Prostate gland (tissue), 2 donors: ENCODE measurements around the gene FOXO1. TPM values are rescaled to one million over a fixed set of nuclear protein-coding genes. Genes with fewer than 3 reads are reported as not detected.

Experiments used
- DNase-seq: peaks from one replicate; pipeline ENCODE4 v3.0.0-alpha.2; 2019; ENCODE audit warnings: low spot score
- H3K27ac ChIP-seq, 2 donors: fragments of 200-600 bp; sonication (generic); 2 replicates each; pipeline ENCODE4 v1.5.1; 2017 to 2019
- H3K27me3 ChIP-seq: fragments of 200-600 bp; sonication (generic); replicated peaks from 2 replicates; pipeline ENCODE4 v1.5.1; 2019; ENCODE audit not compliant: insufficient read depth
- H3K36me3 ChIP-seq, 2 donors: fragments of 200-600 bp; sonication (generic); 1 replicate in 1 of 2; 2 replicates in 1 of 2; pipeline versions ENCODE4 v1.5.1 to v1.8.1; 2017 to 2019
- H3K4me1 ChIP-seq: fragments of 200-600 bp; sonication (generic); replicated peaks from 2 replicates; pipeline ENCODE4 v1.5.1; 2019
- H3K4me3 ChIP-seq, 2 donors: fragments of 200-600 bp; sonication (generic); 2 replicates each; pipeline ENCODE4 v1.5.1; 2017 to 2019
- H3K9me3 ChIP-seq: fragments of 200-600 bp; sonication (generic); 2 replicates; pipeline ENCODE4 v1.5.1; 2017
- CTCF ChIP-seq, 4 experiments: fragments of 200-600 bp in 2 of 4; fragments of 450-650 bp in 2 of 4; sonication (generic) in 2 of 4; IDR thresholded peaks; 1 replicate in 3 of 4; 2 replicates in 1 of 4; pipeline ENCODE4 v1.5.1; 2016 to 2019; ENCODE audit warnings: antibody characterized with exemption in 4 of 4, mild to moderate bottlenecking in 2 of 4, moderate library complexity in 2 of 4
- POLR2A ChIP-seq: fragments of 450-650 bp; IDR thresholded peaks from one replicate; pipeline ENCODE4 v1.6.1; 2016; ENCODE audit warnings: antibody characterized with exemption, mild to moderate bottlenecking
- POLR2AphosphoS5 ChIP-seq: sonication (generic); formaldehyde crosslinking; IDR thresholded peaks from one replicate; pipeline ENCODE4 v1.6.1; 2017; ENCODE audit warnings: antibody characterized with exemption
- WGBS: methylation state at CpG from one replicate; pipeline ENCODE4 v1.1.5; 2018; 5-methylcytosine and 5-hydroxymethylcytosine counted together
- intact Hi-C: fragments of 100-400 bp; cut with DNase I; formaldehyde crosslinking; loops from one replicate; pipeline ENCODE4 v1.14.2; 2022
- total RNA-seq, 2 donors: library from RNA; depleted of rRNA; stranded (reverse); fragments of >200 nt; gene quantifications; one replicate each; pipeline ENCODE4 v1.1.0, GENCODE V29; 2016

The FOXO1 gene
- total RNA-seq, 2 donors from 2014 or later, result 23.5 to 46.1 TPM

GRCh38 chr13:40528881-40529280 is 137.6 kb downstream of the FOXO1 start:
- no peak for TF ChIP-seq CTCF (IDR thresholded peaks at IDR 0.05)
- 95% methylated on average over 6 of the region's 6 CpGs for WGBS

GRCh38 chr13:40527914-40528313 is 138.5 kb downstream of the FOXO1 start:
- 97% methylated on average over 1 of the region's 1 CpG for WGBS
- no peaks in the 10 kb centered on the region for H3K4me1 ChIP-seq
- no peaks in the 10 kb centered on the region for H3K27me3 ChIP-seq

More at GRCh38 chr13:40528881-40529280, 137.6 kb downstream of the FOXO1 start:
- no peak for DNase-seq
- Histone ChIP-seq H3K4me3 (no peak overlapping the region), H3K27ac (no peak overlapping the region), H3K36me3 (no peaks in the 10 kb centered on the region), H3K4me1 (no peaks in the 10 kb centered on the region), H3K9me3 (no peaks in the 10 kb centered on the region), H3K27me3 (no peaks in the 10 kb centered on the region)
- intact Hi-C loops, result no loop called here

GRCh38 chr13:40522282-40522681 is 144.2 kb downstream of the FOXO1 start:
- intact Hi-C loops, result no loop called here
- no peak for TF ChIP-seq POLR2A
- TF ChIP-seq POLR2AphosphoS5, result no peak
- no peak for TF ChIP-seq CTCF (IDR thresholded peaks at IDR 0.05)
- no peak for DNase-seq
- 83% methylated on average over 1 of the region's 1 CpG for WGBS
- no peak overlapping the region for H3K4me3 ChIP-seq
- H3K36me3 ChIP-seq, result no peaks in the 10 kb centered on the region
- no peaks in the 10 kb centered on the region for H3K27me3 ChIP-seq
- H3K4me1 ChIP-seq, result no peaks in the 10 kb centered on the region
- H3K27ac ChIP-seq, result no peak overlapping the region
- H3K9me3 ChIP-seq, result no peaks in the 10 kb centered on the region

More at GRCh38 chr13:40527914-40528313, 138.5 kb downstream of the FOXO1 start:
- Histone ChIP-seq H3K36me3 (no peaks in the 10 kb centered on the region), H3K4me3 (no peak overlapping the region), H3K9me3 (no peaks in the 10 kb centered on the region), H3K27ac (no peak overlapping the region)
- no peak for TF ChIP-seq CTCF (IDR thresholded peaks at IDR 0.05)
- no peak for TF ChIP-seq POLR2AphosphoS5
- TF ChIP-seq POLR2A, result no peak
- DNase-seq, result no peak
- intact Hi-C loops, result no loop called here

- H3K27me3 ChIP-seq, result no peaks in the 10 kb centered on the region
- 100% methylated on average over 3 of the region's 3 CpGs for WGBS
- no peaks in the 10 kb centered on the region for H3K9me3 ChIP-seq
- H3K27ac ChIP-seq, result no peak overlapping the region
- H3K36me3 ChIP-seq, result no peaks in the 10 kb centered on the region
- intact Hi-C loops, result no loop called here
- TF ChIP-seq POLR2A (no peak), CTCF (IDR thresholded peaks at IDR 0.05) (no peak), POLR2AphosphoS5 (no peak)
- no peak overlapping the region for H3K4me3 ChIP-seq
- no peak for DNase-seq
- H3K4me1 ChIP-seq, result no peaks in the 10 kb centered on the region
Observed at GRCh38 chr13:40520916-40521315, 145.5 kb downstream of the FOXO1 start.

- no peak for TF ChIP-seq POLR2AphosphoS5
- no peak for TF ChIP-seq POLR2A
- TF ChIP-seq CTCF (IDR thresholded peaks at IDR 0.05), result no peak
- no peaks in the 10 kb centered on the region for H3K4me1 ChIP-seq
- no peak for DNase-seq
- no peaks in the 10 kb centered on the region for H3K36me3 ChIP-seq
- H3K27ac ChIP-seq, result no peak overlapping the region
- 70% methylated on average over 5 of the region's 5 CpGs for WGBS
- H3K27me3 ChIP-seq, result no peaks in the 10 kb centered on the region
- H3K4me3 ChIP-seq, result no peak overlapping the region
- no peaks in the 10 kb centered on the region for H3K9me3 ChIP-seq
- intact Hi-C loops, result no loop called here
Observed at GRCh38 chr13:40519637-40520036, 146.8 kb downstream of the FOXO1 start.
